ENCODE data around the gene HMG20B.

HMG20B gene

GRCh38 chr19:3608079-3608641 is 35.4 kb downstream of the HMG20B start:
- DNase-seq, result no peak

GRCh38 chr19:3608750-3609322 is 36.1 kb downstream of the HMG20B start:
- DNase-seq, result peak; percentile 33

GRCh38 chr19:3609779-3610719 is 37.3 kb downstream of the HMG20B start:
- DNase-seq, result peak; percentile 25

- DNase-seq, result no peak
These were observed 38.3 kb downstream of the HMG20B start for GRCh38 chr19:3610745-3611717.

- no peak for DNase-seq
These were observed 39.1 kb downstream of the HMG20B start for GRCh38 chr19:3611841-3612240.

GRCh38 chr19:3612330-3612729 is 39.6 kb downstream of the HMG20B start:
- DNase-seq, result no peak

GRCh38 chr19:3612901-3613741 is 40.4 kb downstream of the HMG20B start:
- no peak for DNase-seq

GRCh38 chr19:3613818-3614661 is 41.3 kb downstream of the HMG20B start:
- no peak for DNase-seq

GRCh38 chr19:3614858-3615505 is 42.2 kb downstream of the HMG20B start:
- DNase-seq, result no peak

- no peak for DNase-seq
These were observed 42.9 kb downstream of the HMG20B start for GRCh38 chr19:3615524-3616135.

GRCh38 chr19:3617463-3617862 is 44.7 kb downstream of the HMG20B start:
- no peak for DNase-seq

GRCh38 chr19:3618144-3618810 is 45.5 kb downstream of the HMG20B start:
- peak; percentile 52 for DNase-seq

- no peak for DNase-seq
These were observed 46.3 kb downstream of the HMG20B start for GRCh38 chr19:3618811-3619630.

- no peak for DNase-seq
These were observed 46.9 kb downstream of the HMG20B start for GRCh38 chr19:3619631-3620012.

- no peak for DNase-seq
These were observed 47.5 kb downstream of the HMG20B start for GRCh38 chr19:3620145-3620816.

- no peak for DNase-seq
These were observed 48.2 kb downstream of the HMG20B start for GRCh38 chr19:3620817-3621547.

GRCh38 chr19:3621689-3622088 is 48.9 kb downstream of the HMG20B start:
- DNase-seq, result no peak

Measured in fibroblast of skin of scalp (primary cell).